Activated T-helper 2 cell treated with anti-CD3 and anti-CD28 coated beads, Interferon-gamma antibody, Interleukin-2, Interleukin-4, amounts not matched to agents 10 μg/mL and 5 μg/mL and 100 μg/mL, durations not matched to agents 14 hours and 24 hours and 36 hours (primary cell): ENCODE measurements around the gene RILP. TPM values are rescaled to one million over a fixed set of nuclear protein-coding genes. Genes with fewer than 3 reads are reported as not detected.

Experiments
- DNase-seq: peaks from one replicate; pipeline ENCODE4 v3.0.0; 2021; ENCODE audit warnings: low spot score
- H3K27ac Mint-ChIP-seq: one replicate; pipeline ENCODE4 v1.8.0; 2021; ENCODE audit warnings: mixed read lengths
- H3K27me3 Mint-ChIP-seq: one replicate; pipeline ENCODE4 v1.8.0; 2021; ENCODE audit warnings: low read depth, mixed read lengths
- H3K36me3 Mint-ChIP-seq: one replicate; pipeline ENCODE4 v1.8.0; 2021; ENCODE audit warnings: low read depth, mixed read lengths
- H3K4me1 Mint-ChIP-seq: one replicate; pipeline ENCODE4 v1.8.0; 2021; ENCODE audit warnings: low read depth, mixed read lengths
- H3K4me3 Mint-ChIP-seq: one replicate; pipeline ENCODE4 v1.8.0; 2021; ENCODE audit warnings: low read depth, mild to moderate bottlenecking, moderate library complexity, mixed read lengths
- H3K9me3 Mint-ChIP-seq: one replicate; pipeline ENCODE4 v1.8.0; 2021; ENCODE audit warnings: mixed read lengths
- intact Hi-C: fragments of 100-400 bp; cut with micrococcal nuclease; formaldehyde crosslinking; loops from one replicate; pipeline ENCODE4 v1.15.1; 2023
- total RNA-seq: library from RNA; stranded (reverse); gene quantifications from 2 replicates; pipeline ENCODE4 v1.2.3, GENCODE V29; 2022

RILP gene
- total RNA-seq, 1 donor from 2014 or later = 8.9 TPM

DNA sequence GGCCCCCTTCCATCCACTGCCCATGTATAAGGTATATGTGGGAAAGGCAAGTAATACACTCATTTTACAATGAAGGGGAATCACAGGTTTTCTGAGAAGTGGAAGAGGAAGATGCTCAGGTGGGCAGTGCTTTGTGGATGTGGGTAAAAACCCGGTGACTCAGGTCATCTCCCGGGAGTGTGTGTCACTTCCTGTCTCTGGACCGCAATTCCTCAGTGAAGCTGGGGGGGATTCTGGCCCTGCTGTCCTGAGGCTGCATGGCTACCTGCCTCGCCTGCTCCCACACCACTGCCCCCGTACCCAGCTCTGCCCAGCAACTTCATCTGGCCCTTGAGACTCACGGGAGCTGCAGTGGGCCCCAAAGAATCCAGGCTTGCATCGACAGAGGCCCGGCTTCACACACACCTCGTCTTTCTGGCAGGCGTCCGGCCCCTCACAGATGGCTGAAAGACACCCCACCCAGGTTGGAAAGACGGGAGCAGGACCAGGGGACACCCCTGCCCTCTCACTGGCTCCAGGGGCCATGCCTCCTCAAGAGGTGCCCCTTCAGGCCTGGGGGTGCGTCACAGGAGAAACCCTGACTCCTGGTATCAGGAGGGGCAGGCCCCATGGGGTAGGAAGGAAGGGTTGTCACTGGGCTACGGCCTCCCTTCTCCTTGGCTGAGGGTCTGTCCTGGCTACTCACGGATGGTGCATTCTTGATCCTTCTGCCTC is 5.0 kb downstream of the RILP start:
- intact Hi-C loops = loop anchor here (10.0 kb wide), 1 partner anchor 400 kb away; the partner anchor contains the start of gene OVCA2
- Mint-ChIP-seq H3K27ac (peak overlapping the region; percentile 83), H3K4me3 (peak overlapping the region; percentile 84), H3K27me3 (no peaks in the 10 kb centered on the region), H3K4me1 (peaks cover 15% of the 10 kb centered on the region), H3K36me3 (peaks cover 4% of the 10 kb centered on the region), H3K9me3 (no peaks in the 10 kb centered on the region)
- DNase-seq = no peak

DNA sequence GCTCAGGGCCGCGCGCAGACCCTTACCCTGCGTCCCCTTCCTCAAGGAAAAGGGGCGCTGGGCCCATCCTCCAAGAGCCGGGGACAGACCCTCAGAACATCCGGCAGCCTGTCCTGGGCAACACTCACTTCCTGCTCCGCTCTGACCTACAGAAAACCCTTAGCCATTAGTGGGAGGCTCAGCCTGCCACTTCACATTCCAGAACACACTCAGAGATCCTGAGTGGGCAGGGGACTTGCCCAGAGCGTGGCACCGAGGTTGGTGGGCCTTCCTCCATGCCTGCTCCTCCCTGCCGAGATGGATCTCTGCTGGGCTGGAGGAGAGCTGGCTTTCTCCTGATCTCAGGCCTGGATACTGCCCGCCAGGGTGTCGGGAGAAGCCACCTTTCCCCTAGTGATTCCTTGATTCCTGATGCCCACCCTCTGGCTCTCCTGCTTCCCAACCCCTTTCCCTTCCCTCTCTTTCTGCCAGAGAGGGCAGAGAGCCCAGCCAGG is 5.6 kb downstream of the RILP start:
- Mint-ChIP-seq H3K27ac (peak overlapping the region; percentile 83), H3K9me3 (no peaks in the 10 kb centered on the region), H3K4me1 (peaks cover 15% of the 10 kb centered on the region), H3K27me3 (no peaks in the 10 kb centered on the region), H3K4me3 (peak overlapping the region; percentile 84), H3K36me3 (peaks cover 4% of the 10 kb centered on the region)
- intact Hi-C loops = loop anchor here (10.0 kb wide), 1 partner anchor 401 kb away; the partner anchor contains the start of gene OVCA2
- DNase-seq = no peak

DNA sequence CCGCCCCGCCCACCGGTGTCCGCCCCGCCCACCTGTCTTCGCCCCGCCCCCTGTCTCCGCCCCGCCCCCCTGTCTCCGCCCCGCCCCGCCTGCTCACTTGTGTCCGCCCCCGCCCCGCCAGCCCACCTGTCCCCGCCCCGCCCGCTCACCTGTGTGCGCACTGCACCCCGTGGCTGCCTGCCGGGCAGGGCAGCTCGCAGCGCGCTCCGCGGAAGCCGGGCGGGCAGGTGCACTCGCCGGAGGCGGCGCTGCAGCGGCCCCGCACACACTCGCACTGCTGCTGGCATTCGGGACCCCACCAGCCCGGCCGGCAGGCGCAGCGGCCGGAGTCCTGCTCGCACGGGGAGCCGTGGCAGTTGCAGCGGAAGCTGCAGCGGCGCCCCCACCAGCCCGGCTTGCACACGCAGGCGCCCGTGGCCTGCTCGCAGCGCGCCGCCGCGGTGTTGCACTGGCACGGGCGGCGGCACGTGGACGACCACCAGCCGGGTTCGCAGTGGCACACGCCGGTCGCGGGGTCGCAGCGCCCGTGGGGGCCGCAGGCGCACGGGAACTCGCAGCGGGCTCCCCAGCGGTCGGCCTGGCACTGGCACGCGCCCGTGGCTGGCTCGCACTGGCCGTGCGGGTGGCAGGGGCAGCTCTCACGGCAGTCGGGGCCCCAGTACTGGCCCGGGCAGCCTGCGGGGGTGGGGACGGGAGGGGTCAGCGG is 6.2 kb downstream of the RILP start:
- H3K4me3 Mint-ChIP-seq = no peak overlapping the region
- intact Hi-C loops = loop anchor here (10.0 kb wide), 1 partner anchor 401 kb away; the partner anchor contains the start of gene OVCA2

DNA sequence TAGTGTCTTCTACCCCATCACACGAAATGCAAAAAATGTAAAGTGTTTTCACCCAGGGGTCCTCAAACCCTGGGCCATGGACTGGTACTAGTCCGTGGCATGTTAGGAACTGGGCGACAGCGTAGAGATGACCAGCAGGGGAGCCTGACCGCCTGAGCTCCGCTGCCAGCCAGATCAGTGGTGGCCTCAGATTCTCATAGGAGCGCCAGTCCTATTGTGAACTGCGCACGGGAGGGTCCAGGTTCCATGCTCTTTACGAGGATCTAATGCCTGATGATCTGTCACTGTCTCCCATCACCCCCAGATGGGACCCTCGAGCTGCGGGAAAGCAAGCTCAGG is 8.6 kb downstream of the RILP start:
- Mint-ChIP-seq H3K4me1 (peaks cover 15% of the 10 kb centered on the region), H3K27me3 (no peaks in the 10 kb centered on the region), H3K4me3 (no peak overlapping the region), H3K9me3 (no peaks in the 10 kb centered on the region), H3K27ac (no peak overlapping the region), H3K36me3 (peaks cover 4% of the 10 kb centered on the region)
- intact Hi-C loops = loop anchor here (10.0 kb wide), 1 partner anchor 404 kb away; the partner anchor contains the start of gene OVCA2
- no peak for DNase-seq

More for the DNA sequence above, 6.2 kb downstream of the RILP start:
- H3K9me3 Mint-ChIP-seq = no peaks in the 10 kb centered on the region
- no peaks in the 10 kb centered on the region for H3K27me3 Mint-ChIP-seq
- no peak for DNase-seq
- no peak overlapping the region for H3K27ac Mint-ChIP-seq
- peaks cover 4% of the 10 kb centered on the region for H3K36me3 Mint-ChIP-seq
- H3K4me1 Mint-ChIP-seq = peaks cover 15% of the 10 kb centered on the region

DNA sequence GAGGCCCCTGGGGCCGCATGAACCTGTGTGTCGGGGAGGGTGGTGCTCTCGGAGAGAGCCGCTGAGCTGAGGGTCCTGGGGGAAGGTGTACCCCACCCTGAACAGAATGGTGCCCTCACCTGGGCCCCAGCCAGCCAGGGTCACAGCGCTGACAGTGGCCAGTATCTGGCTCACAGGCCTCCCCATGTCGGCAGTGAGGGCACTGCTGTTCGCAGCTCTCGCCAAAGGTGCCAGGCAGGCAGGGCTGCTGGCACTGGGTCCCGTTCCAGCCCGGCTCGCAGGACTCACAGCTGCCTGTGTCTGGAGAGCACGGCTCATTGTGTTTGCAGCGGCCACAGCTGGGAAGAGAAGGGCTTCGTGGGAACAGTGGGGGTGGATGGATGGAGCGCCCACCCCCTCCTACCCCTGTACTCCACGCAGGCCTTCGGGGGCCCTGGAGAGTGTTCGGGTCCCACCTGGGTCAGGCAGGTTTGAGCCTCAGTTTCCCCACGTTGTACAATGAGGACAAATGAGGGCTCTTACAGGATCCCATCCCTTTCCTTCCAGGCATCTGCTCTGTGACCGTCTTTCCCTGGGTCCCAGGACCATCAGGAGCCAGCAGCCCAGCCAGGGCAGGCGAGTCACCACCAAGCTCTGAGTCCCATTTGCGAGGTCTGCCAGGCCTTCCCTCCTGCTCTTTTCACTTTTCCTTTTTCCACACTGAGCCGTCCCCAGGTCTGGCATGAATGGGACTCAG is 9.2 kb downstream of the RILP start:
- no peaks in the 10 kb centered on the region for H3K27me3 Mint-ChIP-seq
- no peak overlapping the region for H3K4me3 Mint-ChIP-seq
- H3K9me3 Mint-ChIP-seq = no peaks in the 10 kb centered on the region
- peaks cover 10% of the 10 kb centered on the region for H3K4me1 Mint-ChIP-seq
- DNase-seq = no peak
- H3K36me3 Mint-ChIP-seq = peaks cover 4% of the 10 kb centered on the region
- intact Hi-C loops = loop anchor here (10.0 kb wide), 1 partner anchor 404 kb away; the partner anchor contains the start of gene OVCA2
- H3K27ac Mint-ChIP-seq = no peak overlapping the region

DNA sequence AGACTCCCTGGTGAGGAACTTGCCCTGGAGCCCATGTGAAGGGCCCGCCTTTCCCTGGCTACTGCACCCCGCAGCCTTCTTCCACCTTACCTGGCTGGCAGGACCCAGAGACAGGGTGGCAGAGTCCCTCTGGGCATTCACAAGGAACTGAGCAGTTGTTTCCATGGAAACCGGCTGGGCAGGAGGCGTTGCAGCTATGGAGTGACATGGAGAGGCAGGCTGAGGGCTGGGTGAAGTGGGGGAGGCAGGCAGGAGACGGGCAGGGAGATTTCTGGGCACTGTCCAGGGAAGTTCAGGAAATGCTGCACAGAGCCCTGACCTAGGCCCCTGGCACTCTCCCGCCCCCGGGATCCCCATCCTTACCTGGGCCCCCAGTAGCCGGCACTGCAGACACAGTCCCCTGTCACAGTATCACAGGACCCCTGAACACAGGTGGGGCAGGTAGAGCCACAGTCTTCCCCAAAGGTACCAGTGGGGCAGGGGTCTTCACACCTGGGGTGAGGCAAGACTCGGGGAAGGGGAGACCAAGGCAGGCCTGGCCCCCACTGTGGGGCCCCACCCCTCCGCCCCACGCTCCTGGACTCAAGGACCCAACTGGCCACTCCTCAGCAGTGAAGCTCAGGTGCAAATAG is 10.0 kb downstream of the RILP start:
- H3K9me3 Mint-ChIP-seq = no peaks in the 10 kb centered on the region
- intact Hi-C loops = loop anchor here (10.0 kb wide), 2 partner anchors 275 to 405 kb away; partner anchors contain the start of gene OVCA2
- H3K27ac Mint-ChIP-seq = no peak overlapping the region
- H3K36me3 Mint-ChIP-seq = peaks cover 4% of the 10 kb centered on the region
- no peak overlapping the region for H3K4me3 Mint-ChIP-seq
- H3K27me3 Mint-ChIP-seq = no peaks in the 10 kb centered on the region
- no peak for DNase-seq
- H3K4me1 Mint-ChIP-seq = peaks cover 8% of the 10 kb centered on the region

DNA sequence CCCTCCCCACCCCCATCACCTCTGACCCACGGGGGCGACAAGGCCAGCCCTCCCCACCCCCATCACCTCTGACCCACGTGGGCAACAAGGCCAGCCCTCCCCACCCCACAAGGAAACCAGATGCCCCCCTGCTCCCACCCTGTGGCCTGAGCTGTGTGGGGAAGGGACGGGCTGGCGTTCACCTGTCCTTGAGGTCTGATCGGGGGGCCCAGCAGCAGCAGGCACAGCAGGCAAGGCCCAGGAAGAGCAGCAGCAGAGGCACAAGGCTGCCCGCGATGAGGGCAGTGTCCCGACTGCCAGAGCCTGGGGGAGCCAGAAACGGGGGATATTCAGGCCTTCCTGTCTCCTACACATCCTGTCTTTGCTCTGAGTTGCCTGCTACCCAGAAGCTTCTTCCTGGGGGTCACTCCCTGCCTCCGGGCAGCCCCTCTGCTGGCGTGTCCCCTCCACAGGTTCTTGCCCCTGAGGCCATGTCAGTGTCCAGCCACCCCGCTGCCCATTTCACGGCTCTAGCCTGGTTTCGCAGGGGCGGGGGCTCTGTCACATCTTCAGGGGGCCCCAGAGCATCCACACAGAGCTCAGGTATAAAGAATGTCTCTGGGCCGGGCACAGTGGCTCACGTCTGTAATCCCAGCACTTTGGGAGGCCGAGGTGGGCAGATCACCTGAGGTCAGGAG is 10.9 kb downstream of the RILP start:
- Mint-ChIP-seq H3K36me3 (no peaks in the 10 kb centered on the region), H3K4me3 (no peak overlapping the region), H3K27me3 (no peaks in the 10 kb centered on the region), H3K27ac (no peak overlapping the region), H3K9me3 (no peaks in the 10 kb centered on the region), H3K4me1 (no peaks in the 10 kb centered on the region)
- DNase-seq = no peak
- intact Hi-C loops = loop anchor here (10.0 kb wide), 1 partner anchor 274 kb away; no protein-coding TSS in a partner anchor

DNA sequence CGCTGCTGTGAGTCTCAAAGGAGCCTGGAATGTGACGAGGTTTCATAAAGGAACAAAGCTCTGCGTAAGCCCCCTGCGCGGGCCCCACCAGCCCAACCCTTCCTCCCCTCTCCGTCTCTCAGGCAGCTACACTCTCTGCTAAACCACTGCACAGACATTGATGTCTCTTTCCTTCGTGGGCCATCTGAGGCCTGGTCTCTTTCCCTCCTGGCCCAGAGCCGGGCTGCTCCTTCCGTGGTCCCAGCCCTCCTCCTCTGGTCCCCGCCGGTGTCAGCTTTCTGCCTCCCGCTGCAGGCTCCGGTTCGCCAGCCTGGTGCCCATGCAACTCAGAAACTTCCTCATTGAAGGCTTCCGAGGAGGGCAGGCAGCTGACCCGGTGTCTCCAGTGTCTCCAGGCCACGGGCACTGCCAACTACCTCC is 11.5 kb downstream of the RILP start:
- Mint-ChIP-seq H3K36me3 (no peaks in the 10 kb centered on the region), H3K4me3 (no peak overlapping the region), H3K4me1 (no peaks in the 10 kb centered on the region), H3K9me3 (no peaks in the 10 kb centered on the region), H3K27ac (no peak overlapping the region), H3K27me3 (no peaks in the 10 kb centered on the region)
- no peak for DNase-seq
- intact Hi-C loops = loop anchor here (10.0 kb wide), 1 partner anchor 273 kb away; no protein-coding TSS in a partner anchor

DNA sequence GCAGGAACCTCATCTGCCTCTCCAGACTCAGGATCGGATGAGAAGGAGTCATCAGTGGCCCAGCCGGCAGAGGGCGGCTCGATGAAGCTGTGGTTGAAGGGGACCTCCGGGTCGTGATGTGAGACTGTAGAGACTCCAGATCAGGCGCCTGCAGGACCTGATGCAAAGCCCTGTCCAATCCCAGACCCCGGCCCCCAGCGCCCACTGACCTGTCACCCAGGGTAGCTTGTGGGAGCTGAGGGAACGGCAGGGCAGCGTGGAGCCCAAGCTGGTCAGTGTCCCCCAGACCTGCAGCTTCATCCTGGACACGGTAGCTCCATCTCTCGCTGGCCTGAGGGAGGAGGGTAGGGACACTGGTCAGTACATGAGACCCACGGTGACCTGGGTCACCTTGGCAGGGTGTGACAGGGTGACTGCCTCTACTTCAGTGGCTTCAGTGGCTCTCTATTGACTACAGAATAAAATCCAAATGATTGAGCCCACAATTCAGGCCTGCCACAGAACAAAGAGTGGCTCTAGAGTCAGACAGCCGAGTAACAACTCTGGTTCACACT is 12.9 kb downstream of the RILP start:
- Mint-ChIP-seq H3K4me3 (no peak overlapping the region), H3K4me1 (no peaks in the 10 kb centered on the region), H3K27me3 (peaks cover under 1% of the 10 kb centered on the region), H3K9me3 (no peaks in the 10 kb centered on the region), H3K27ac (no peak overlapping the region), H3K36me3 (no peaks in the 10 kb centered on the region)
- intact Hi-C loops = loop anchor here (10.0 kb wide), 1 partner anchor 272 kb away; no protein-coding TSS in a partner anchor
- DNase-seq = no peak

DNA sequence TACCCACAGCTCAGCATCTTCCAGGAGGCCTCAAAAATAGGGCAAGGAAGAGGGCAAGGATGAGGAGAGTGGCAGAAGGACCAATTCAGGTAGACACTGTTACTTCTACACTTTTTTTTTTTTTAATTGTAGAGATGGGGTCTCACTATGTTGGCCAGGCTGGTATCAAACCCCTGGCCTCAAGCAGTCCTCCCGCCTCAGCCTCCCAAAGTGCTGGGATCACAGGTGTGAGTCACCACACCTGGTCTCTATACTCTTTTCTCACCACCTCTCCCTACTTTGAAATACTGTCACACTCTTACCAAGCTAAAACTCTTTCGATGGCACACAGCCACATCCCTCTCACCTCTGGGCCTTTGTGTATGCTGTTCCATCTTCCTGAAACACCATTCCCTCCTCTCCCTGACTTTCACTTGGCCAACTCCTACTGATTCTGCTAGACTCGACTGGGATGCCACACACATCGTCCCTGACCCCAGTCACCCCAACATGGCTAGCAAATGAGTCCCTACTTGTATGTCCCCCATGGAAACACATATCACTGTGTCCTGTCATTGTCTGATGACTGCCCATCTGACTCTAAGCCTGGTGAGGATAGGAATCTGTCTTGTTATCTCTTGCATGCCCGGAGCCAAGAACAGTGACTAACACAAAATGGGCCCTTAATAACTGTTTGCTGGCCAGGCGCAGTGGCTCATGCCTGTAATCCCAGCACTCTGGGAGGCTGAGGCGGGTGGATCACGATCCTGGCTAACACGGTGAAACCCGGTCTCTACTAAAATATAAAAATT is 13.8 kb downstream of the RILP start:
- H3K9me3 Mint-ChIP-seq = no peaks in the 10 kb centered on the region
- intact Hi-C loops = loop anchor here (10.0 kb wide), 1 partner anchor 271 kb away; no protein-coding TSS in a partner anchor
- H3K27me3 Mint-ChIP-seq = peaks cover 4% of the 10 kb centered on the region

More for the DNA sequence above, 13.8 kb downstream of the RILP start:
- DNase-seq = no peak
- Mint-ChIP-seq H3K4me3 (no peak overlapping the region), H3K27ac (no peak overlapping the region), H3K36me3 (no peaks in the 10 kb centered on the region), H3K4me1 (no peaks in the 10 kb centered on the region)
